ENCODE results near the gene ABL2.
"Not testable (repeated sequence)": the region's sequence is repeated elsewhere in the genome, so short reads cannot be mapped to it uniquely, and the experiment has no call there.

Gene ABL2

DNA sequence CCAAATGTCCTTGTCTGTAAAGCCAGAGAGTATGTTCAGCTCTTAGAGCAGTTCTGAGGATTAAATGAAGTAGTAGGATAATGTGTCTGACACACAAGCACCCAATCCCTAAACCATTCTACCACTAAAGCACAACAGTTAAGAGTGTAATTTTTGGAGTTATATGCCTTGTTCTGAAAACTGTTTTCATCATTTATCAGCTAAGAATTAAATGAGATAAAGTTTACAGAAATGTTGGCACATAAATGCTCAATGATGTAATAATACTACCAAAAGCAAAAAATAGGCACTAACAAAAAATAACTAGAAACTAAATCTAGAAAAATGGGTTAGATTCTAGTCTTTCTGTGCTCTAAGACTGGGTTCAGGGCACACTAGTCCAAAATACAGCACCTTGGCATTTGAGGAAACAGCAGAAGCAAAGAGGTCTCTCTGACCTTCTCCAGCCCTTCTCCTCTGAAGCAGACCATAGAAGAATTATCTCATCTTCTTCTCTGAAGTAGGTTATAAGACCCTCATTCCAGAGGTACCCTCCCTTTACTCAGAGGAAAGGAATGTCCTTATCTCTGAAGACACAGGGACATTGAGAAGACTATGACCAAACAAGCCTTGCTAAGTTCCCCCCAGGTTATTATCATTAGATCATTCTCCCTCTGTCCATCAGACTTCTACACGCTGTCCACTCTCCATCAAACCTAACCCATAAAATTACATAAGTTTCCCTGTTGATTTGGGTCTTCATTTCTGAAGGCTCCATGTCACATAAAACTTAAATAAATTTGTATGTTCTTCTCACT lies 20.6 kb downstream of the ABL2 start:
- no peak for DNase-seq

DNA sequence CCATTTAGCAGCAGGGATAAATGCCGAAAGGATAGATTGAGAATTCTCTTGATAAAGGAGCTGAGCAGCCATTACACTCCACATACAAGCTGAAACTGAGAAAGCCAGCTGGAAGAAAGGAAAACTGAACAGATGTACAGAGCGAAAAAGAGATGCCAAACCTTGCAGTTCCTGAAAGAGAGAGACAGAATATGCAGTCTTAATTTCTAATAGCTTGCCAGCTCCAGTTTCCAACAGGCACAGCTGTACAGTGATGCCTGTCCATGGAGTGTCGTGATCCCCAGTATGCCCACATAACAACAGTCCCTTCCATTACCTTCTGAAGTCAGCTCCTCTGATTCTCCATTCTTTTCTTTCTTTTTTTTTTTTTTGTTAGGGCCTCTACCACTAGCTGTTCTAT lies 22.7 kb downstream of the ABL2 start:
- no peak for DNase-seq

DNA sequence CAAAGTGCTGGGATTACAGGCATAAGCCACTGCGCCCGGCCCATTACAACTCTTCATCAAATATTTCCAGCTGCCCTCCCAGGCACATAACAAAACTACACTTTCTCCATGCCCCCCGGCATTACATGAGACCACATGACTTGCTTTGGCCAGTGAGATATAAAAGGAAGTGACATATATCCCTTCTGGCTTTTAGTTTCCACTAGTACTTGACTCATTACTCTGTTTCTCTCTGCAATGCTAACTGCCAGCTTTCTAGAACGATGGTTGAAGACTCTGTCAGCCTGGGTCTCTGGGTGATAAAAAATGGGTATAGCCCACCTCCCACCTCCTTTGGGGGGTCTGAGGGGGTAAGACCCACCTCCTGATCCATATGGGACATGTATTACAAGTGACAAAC lies 24.2 kb downstream of the ABL2 start:
- no peak for DNase-seq

DNA sequence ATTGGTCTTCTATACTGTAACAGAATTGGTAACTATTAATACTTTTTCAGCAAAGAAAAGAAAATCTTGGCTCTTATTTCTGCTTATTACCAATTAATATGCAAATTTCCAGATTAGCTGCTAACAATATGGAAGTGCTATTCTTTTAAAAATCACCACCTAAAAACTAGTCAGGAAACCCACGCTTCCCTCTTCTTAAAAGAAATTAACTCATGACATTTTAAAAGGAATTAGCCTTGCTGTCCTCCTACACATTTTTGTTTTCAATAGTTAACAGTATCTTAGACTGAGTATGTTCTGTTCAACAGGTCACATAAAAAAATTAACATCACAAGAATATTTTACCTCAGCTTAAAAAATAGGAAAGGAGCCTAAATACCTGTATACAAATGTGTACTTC lies 27.3 kb downstream of the ABL2 start:
- no peak for DNase-seq

DNA sequence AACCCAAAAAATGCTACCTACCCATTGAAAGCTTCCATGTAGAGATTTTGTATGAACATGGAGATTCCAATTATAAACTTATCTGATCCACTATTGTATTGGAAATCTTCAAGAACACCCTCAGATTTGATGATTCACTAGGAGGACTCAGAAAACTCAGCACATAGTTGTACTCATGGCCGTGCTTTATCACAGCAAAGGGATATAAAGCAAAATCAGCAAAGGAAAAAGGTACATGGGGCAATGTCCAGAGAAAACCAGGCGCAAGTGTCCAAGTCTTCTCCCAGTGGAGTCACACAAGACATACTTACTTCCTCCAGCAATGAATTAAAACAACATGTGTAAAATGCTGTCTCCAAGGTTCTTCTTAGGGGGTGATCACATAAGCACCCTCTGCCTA lies 28.9 kb downstream of the ABL2 start:
- no peak for DNase-seq

DNA sequence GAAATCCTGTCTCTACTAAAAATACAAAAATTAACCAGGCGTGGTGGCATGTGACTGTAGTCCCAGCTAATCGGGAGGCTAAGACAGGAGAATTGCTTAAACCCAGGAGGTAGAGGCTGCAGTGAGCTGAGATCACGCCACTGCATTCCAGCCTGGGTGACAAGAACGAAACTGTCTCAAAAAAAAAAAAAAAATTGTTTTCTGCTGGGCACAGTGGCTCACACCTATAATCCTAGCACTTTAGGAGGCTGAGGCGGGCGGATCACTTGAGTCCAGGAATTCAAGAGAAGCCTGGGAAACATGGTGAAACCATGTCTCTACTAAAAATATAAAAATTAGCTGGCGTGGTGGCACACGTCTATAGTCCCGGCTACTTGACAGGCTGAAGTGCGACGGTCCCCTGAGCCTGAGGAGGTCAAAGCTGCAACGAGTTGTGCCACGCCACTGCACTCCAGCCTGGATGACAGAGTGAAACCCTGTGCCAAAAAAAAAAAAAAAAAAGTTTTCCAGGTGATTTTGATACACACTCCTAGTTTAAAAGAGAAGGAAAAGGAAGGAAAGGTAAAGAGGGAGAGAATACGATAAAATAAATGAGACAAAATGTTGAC lies 31.7 kb downstream of the ABL2 start:
- DNase-seq: no peak

DNA sequence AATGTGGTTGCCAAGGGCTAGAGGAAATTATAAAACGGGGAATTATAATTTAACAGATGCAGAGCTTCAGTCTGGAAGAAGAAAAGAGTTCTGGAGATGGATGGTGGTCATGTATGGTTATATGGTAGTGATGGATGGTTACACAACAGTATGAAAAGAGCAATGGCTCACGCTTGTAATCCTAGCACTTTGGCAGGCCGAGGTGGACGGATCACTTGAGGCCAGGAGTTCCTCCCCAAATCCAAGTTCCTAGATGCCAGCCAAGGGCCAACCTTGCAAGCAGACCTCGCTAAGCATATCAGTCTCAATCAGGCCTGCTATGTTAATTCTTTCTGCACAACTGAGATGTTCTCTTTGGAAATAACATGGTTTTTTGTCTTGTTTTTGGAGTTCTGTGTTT lies 33.6 kb downstream of the ABL2 start:
- not testable (repeated sequence) for DNase-seq

DNA sequence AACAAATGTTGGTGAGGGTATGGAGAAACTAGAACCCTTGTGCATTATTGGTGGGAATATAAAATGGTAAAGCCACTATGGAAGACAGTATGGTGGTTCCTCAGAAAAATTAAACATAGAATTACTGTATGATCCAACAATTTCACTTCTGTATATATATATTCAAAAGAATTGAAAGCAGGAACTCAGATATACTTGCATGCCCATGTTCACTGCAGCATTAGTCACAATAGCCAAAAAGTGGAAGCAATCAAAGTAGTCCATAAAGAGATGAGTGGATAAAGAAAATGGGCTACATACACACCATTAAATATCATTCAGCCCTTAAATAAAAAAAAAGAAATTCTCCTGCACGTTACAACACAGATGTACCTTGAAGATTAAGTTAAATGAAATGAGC lies 34.1 kb downstream of the ABL2 start:
- no peak for DNase-seq

DNA sequence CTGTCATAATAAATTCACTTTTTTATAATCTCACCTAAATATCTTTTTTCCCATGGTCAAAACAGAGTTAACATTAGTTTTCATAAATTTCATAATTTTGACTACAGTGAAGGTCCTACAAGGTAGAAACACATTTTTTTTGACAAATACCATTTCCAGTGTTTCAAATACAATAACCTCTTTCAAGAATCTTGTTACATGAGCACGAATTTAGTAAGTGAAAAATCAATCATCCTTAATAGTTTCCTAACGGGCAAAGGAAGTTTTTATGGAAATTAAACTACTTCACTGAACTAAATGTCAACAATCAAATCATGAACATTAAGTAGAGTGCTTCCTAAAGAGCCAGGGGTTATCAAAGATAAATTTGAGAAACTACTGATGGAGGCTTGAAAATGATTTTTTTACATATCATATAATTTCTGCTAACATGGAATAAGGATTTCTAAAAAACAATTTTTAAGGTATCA lies 35.4 kb downstream of the ABL2 start:
- no peak for DNase-seq

DNA sequence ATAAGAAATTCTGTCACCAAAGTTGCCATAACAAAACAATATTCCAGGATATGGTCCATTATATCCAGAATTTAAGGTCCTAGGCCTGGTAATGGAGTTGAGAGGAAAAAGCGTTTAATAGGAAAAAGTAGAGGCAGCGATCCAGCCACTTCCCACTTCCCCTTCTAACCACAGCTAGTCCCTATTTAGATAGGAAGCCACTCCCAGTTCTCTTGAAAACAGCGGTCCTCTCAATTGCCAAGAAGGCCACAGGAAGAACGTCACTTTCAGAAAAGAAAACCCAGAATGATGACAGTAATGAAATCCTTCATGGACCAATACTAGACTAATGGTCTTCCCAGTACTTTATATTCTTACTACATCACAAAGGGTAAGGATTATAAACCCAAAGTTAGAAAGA lies 38.6 kb downstream of the ABL2 start:
- DNase-seq: no peak

DNA sequence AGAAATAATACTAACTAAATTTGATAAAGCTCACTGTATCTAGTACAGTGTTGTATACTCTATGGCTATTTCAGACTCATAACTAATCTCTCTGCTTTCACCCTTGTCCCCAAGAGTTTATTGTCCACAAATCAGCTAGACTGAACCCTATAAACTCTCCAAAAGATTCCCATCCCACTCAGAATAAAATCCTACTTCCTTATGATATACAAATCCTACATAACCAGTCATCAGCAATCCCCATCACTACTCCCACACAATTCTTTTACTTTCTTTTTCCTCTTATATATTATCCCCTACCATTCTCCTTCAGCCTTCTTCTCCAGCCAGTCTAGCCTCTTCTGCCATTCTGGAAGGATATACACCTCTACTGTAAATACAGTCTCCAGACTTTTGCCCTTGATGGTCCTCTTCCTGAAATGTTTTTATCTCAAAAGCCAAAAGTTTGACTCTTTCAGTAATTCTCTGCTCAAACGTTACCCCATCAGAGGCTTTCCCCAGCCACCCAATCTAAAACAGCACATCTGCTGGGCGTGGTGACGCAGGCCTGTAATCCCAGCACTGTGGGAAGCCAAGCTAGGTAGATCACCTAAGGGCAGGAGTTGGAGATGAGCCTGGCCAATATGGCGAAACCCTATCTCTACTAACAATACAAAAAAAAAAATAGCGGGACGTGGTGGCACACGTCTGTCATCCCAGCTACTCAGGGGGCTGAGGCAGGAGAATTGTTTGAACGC lies 41.6 kb downstream of the ABL2 start:
- no peak for DNase-seq

DNA sequence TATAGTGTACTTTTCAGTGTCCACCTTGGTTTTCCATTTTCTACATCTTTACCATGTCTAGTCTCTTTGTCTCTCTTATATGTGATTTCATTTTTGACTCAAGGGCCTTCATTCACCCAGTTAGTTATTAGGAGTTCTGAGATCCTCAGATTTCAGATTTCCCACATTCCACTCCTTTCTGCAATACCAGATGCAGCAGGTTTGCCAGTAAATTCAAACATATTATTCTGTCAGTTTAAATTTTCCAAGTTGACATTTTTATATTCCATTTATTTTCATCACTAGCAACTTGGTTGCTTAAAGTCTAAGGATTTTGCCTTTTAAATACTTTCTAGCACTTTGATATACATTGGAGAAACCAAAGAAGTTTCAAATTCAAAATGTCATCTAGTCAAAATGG lies 42.4 kb downstream of the ABL2 start:
- DNase-seq: no peak

DNA sequence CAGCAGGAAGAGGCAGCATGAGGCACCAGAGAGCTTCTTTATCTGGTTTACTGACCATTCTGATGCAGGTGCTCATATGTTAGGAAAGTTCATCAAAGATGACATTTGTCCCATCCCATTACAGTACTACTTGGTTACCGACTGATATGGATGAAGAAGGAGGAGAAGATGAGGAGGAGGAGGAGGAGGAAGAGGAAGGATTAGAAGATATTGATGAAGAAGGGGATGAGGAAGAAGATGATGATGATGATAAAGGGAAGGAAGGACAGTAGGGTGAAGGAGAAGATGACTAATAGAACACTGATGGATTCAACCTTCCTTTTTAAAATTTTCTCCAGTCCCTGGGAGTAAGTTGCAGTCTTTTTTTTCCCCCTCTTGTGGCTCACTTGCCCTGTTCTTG lies 45.1 kb downstream of the ABL2 start:
- DNase-seq: no peak

DNA sequence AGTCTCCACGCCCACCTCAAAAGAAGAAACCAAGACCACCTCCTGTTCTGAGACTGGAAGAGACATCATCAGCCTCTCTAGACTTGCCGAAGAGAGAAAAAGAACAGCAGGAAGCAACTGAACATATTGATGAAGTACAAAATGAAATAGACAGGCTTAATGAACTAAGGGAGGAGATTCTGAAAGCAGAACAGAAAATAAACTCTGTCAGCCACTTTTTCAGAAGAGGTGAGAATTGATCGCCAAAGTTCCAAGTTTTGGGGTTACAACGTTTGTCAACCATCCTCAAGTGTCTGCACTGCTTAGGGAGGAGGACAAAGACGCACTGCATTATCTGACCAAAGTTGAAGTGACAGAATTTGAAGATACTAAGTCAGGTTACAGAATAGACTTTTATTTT lies 45.6 kb downstream of the ABL2 start:
- DNase-seq: no peak

DNA sequence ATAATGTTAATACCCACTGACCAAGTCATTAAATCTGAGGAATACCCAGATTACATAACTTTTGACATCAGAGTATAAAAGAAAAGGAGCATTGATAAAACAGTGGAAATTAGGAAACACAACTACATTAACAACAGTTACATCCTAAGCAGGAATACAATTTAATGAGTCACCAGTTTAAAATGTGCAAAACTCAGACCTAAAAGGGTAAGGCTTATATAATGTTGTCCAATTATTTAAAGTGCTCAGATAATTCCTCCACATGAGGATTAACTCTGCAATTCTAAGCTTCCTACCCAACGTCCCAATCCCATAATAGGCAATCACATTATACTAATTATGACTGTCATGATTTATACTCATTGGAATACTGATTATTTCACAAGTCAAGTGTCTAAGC lies 50.5 kb downstream of the ABL2 start:
- no peak for DNase-seq

DNA sequence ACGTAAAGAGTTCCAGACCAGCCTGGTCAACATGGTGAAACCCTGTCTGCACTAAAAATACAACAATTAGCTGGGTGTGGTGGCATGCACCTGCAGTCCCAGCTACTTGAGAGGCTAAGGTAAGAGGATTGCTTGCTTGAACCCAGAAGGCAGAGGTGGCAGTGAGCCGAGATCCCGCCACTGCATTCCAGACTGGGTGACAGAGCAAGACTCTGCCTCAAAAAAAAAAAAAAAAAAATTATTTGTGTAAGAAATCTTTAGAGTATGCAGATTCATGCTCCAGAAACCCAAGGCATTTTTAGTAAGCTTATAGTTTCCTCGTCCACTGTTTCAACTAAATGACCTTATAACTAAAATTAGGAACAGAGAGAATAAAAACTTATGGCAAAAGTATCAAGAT lies 51.3 kb downstream of the ABL2 start:
- DNase-seq: no peak

DNA sequence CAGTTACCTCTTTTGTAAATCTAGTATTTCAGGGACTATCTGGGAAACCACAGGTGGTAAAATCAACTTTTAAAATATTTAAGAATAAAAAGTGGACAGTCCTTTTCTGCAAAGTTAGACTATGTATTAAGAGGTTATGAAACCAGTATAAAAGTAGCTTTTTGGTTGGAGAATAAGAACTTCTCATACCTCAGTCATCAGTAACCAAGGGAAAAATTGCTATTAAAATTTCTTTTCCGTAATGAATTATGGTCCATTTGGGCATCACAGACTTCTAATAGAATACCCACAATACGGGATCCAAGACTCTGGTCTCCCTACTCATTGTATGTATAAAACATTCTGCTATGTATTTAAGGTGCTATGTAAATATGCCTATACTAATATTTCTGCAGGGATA lies 51.9 kb downstream of the ABL2 start:
- DNase-seq: no peak

DNA sequence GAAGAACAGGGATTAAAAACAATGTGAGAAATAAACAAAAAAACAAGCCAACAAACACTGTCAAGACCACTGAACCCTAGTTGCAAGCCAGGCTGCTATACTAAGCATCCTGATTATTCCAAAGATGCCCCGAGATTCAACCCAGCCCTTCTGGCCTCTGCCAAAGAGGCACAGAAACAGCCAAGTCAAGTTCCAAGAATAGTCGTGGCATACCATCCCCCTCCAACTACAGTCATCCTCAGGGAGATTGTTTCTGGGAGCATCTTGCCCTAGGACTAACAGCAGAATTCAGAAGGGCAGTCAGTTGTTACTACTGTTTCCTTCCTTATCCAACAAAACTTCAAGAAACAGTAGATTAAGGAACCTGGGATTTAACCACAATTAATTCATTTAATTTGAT lies 52.3 kb downstream of the ABL2 start:
- DNase-seq: no peak

DNA sequence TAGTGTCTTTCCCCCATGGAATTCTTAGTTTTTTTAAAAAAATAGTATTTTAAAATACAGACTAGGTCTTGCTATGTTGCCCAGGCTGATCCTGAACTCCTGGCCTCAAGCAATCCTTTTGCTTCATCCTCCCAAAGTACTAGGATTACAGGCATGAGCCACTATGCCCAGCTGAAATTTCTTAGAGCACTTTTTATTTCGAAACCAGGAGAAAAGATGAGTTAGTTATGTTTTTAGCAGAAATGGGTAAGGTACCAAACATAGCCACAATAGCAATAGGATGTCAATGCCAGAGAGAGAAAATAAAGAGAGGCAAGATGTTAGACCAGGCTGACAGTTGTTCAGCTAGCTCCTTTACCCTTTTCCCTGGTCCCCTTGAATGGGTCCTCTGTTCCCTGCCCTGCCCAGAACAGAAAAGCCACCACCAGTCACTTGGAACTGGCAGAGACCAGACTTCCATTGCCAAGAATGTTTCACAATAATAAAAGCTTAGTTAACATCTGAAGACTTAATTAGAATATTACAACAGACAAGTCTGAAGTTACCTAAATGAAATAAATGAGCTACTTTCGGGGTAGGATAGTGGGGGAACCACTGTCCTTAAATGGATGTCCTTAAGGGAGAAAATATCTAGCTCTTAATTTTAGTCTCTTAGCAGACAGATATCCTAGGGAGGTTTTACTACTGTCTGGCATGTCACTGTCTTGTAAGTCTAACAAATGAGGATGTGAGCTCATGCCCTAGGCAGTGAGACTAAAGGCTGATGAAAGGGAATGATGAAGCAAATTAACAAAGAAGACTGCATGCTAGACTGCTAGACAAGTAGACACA lies 54.3 kb downstream of the ABL2 start:
- no peak for DNase-seq

DNA sequence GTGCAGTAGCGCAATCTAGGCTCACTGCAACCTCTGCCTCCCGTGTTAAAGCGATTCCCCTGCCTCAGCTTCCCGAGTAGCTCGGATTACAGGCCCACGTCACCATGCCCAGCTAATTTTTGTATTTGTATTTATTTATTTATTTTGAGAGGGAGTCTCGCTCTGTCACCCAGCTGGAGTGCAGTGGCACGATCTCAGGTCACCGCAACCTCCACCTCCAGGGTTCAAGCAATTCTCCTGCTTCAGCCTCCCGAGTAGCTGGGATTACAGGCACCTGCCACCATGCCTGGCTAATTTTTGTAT lies 59.1 kb downstream of the ABL2 start:
- DNase-seq: not testable (repeated sequence)

DNA sequence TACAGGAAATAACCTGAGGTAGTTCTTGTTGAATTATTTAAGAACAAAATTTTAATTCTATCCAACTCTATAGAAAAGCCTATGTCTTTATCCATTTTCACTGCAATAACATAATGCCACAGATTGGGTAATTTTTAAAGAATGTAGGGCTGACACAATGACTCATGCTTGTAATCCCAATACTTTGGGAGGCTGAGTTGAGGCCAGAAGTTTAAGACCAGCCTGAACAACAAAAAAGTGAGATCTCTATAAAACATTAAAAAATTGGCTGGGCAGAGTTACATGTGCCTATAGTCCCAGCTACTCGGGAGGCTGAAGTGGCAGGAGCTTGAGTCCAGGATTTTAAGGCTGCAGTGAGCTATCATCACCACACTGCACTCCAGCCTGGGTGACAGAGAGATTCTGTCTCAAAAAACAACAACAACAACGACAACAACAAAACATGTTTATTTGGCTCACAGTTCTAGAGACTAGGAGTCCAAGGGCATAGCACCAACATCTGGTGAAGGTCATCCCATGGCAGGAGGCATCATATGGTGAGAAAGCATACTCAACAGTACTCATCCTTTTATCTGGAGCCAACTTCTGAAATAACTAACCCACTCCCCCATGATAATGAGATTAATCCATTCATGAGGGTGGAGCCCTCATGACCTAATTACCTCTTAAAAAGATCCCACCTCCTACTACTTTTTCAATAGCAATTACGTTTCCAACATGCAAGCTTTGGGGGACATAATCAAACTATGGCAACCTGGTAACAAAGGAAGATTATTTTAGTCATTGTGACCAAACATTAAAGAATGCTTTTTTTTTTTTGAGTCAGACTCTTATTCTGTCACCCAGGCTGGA lies 59.6 kb downstream of the ABL2 start:
- no peak for DNase-seq

DNA sequence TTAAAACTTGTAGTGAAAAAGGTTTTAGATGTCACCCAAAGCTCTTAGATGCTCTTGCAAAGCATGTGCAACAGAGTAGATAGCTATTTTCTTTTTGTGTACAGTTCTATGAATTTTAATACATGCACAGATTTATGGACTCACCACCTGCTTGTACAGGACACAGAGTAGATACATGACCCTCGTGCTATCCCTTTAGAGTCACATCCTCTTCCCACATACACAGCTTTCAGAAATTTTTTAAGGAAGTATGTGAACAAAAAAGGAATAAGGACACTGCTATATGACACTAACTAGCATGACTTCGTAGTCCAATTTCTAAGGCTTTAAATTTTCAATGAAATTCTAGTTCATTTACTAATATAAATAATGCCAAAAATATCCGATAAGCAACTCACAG lies 60.9 kb downstream of the ABL2 start:
- no peak for DNase-seq
